T-helper 1 cell treated with Interleukin-12 subunit alpha and Interleukin-12 subunit beta and Interleukin-4 antibody, amounts not matched to agents 30 μg/mL and 1 μg/mL, for 36 hours (primary cell): ENCODE measurements around the gene MEAK7.

Experiments used
- H3K27ac Mint-ChIP-seq: one replicate; pipeline ENCODE4 v1.8.0; 2021; ENCODE audit warnings: mild to moderate bottlenecking, mixed read lengths
- H3K27me3 Mint-ChIP-seq: one replicate; pipeline ENCODE4 v1.8.0; 2021; ENCODE audit warnings: low read depth, mixed read lengths
- H3K36me3 Mint-ChIP-seq: one replicate; pipeline ENCODE4 v1.8.0; 2021; ENCODE audit warnings: low read depth, mixed read lengths
- H3K4me1 Mint-ChIP-seq: one replicate; pipeline ENCODE4 v1.8.0; 2021; ENCODE audit warnings: low read depth, mixed read lengths
- H3K4me3 Mint-ChIP-seq: one replicate; pipeline ENCODE4 v1.8.0; 2021; ENCODE audit warnings: mild to moderate bottlenecking, moderate library complexity, mixed read lengths
- H3K9me3 Mint-ChIP-seq: one replicate; pipeline ENCODE4 v1.8.0; 2021; ENCODE audit warnings: mixed read lengths

MEAK7 gene

DNA sequence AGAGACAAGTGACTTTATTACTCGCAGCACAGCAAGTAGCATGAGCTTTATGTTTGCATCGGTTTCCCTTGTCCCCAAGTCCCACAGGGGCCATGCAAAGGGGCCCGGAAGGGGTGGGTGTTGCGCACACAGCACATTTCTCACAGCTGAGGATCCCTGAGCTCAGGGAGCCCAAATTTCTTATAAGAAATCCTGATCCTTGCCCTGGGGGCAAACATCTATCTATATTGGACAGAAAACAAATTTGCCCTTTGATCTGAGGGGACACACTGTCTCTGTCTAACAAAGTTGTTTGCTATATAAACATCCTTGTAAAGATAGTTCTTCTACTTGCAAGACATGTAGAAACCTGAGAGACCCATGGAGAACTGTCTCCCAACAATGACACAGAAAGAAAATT, 35.7 kb upstream of the MEAK7 start:
- H3K36me3 Mint-ChIP-seq, result peaks cover 30% of the 10 kb centered on the region
- no peak overlapping the region for H3K4me3 Mint-ChIP-seq
- H3K27ac Mint-ChIP-seq, result no peak overlapping the region
- no peaks in the 10 kb centered on the region for H3K27me3 Mint-ChIP-seq
- H3K4me1 Mint-ChIP-seq, result peaks cover 25% of the 10 kb centered on the region
- no peaks in the 10 kb centered on the region for H3K9me3 Mint-ChIP-seq

DNA sequence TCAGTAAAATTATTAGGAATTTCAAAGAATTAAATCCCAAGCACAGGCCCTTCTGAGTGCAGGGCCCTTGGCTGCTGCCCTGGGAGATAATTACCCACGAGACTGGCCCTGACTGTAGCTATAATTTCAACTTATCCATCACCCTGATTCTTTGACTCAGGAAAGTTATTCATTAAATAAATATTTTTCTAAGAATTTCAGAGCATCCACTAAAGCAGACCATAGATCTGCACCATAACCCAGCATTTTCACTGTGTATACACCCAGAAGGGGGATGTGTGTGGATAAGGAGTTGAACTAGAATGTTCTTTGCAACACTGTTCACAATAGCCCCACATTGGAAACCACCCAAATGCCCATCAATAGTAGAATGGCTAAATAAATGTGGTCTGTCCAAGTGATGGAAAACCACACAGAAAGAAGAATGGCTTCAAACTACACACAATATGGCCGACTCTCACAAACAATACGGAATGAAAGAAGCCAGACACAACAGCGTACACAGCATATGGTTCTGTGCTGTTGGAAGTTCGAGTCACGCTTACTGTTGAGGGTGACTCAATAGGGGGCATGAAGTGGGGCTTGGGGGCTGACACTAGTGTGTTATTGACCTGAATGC, 33.9 kb upstream of the MEAK7 start:
- Mint-ChIP-seq H3K4me1 (peaks cover 15% of the 10 kb centered on the region), H3K9me3 (no peaks in the 10 kb centered on the region), H3K27me3 (no peaks in the 10 kb centered on the region), H3K36me3 (peaks cover 21% of the 10 kb centered on the region), H3K27ac (no peak overlapping the region), H3K4me3 (no peak overlapping the region)

DNA sequence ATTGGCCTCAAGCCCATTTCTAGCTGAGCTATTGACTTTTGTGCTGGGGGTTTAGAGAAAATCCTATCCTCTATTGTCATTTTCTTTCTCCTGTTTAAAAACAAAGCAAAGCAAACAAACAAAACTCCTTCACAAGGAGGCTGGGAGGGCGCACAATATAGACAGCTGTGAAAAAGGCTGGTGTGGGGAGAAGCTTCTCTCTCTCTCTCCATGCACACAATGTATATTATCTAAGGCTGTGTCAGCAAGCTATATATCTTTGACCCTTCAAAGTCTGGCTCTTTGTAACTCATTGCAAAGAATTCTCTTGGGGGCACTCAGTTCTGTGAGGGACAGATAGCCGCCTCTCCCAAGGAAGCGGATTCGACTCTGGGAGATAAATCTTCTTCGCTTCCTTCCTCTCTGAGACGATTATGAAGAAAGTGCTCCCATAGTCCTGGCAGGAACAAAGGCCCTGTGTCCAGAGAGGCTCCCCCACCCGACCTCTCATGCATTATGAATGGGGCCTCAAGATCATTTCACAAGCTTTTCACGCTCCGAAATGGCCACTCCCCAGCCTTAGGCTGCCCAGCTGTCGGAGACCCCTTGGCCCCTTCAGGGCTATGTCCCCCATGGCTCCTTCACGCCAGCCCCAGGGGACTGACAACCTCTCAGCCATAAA, 33.2 kb upstream of the MEAK7 start:
- peaks cover 18% of the 10 kb centered on the region for H3K4me1 Mint-ChIP-seq
- no peak overlapping the region for H3K27ac Mint-ChIP-seq
- no peak overlapping the region for H3K4me3 Mint-ChIP-seq
- H3K36me3 Mint-ChIP-seq, result peaks cover 24% of the 10 kb centered on the region
- H3K27me3 Mint-ChIP-seq, result no peaks in the 10 kb centered on the region
- no peaks in the 10 kb centered on the region for H3K9me3 Mint-ChIP-seq

DNA sequence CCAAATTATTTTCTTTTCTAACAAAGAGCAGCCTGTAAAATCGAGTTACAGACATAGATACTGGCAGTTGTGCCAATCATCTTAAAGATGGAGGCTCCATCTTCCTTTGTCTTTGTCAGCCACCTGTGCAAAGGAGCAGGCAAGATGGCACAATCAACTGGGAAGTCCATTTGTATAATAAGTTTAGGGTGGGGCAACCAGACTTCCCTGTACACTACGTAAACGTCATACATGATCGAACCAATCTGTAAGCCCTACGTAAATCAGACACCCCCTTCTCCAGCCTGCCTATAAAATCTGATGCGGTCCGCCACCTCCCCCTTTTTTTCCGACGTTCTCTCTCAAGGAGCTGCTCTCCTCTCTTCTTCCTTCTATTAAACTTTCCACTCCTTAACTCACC, 31.4 kb upstream of the MEAK7 start:
- peaks cover 39% of the 10 kb centered on the region for H3K36me3 Mint-ChIP-seq
- H3K9me3 Mint-ChIP-seq, result peaks cover 7% of the 10 kb centered on the region
- H3K27me3 Mint-ChIP-seq, result no peaks in the 10 kb centered on the region
- H3K4me3 Mint-ChIP-seq, result no peak overlapping the region
- H3K4me1 Mint-ChIP-seq, result peaks cover 27% of the 10 kb centered on the region
- peak overlapping the region; percentile 50 for H3K27ac Mint-ChIP-seq

DNA sequence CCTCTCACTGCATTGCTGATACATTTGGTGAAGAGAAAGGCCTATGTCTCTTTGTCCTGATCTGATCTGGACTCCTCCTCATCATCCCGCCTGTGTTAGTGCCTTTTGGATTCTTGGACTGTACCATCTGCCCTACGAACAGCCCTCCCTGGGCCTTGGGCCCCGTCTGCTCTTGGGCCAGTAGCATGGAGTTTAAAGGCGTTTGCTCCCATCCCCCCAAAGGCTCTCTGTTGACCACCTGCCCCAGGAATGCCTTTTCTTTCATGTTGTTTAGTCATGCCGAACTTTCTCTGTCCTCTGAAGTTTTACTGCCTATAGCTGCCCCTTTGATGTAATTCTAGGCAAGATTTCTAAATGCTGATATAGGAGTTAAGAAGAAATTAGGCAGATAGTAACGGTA, 30.9 kb upstream of the MEAK7 start:
- Mint-ChIP-seq H3K4me3 (no peak overlapping the region), H3K27me3 (no peaks in the 10 kb centered on the region), H3K4me1 (peaks cover 28% of the 10 kb centered on the region), H3K27ac (no peak overlapping the region), H3K36me3 (peaks cover 44% of the 10 kb centered on the region), H3K9me3 (peaks cover 12% of the 10 kb centered on the region)

DNA sequence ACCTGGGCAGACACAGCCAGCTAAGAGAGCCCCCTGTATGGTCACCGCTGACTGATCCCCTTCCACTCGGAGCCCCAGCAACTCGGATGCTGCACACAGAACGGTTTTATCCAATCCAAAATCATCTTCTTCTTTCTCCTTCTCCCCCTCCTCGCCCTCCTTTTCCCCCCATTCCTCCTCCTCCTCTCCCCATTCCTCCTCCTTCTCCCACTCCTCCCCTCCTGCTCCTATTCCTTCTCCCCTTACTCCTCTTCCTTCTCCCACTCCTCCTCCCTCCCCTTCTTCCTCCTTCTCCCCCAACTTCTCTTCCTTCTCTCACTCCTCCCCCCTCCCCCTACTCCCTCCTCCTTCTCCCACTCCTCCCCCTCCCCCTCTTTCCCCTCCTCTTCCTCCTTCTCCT, 30.4 kb upstream of the MEAK7 start:
- Mint-ChIP-seq H3K27ac (no peak overlapping the region), H3K9me3 (peaks cover 18% of the 10 kb centered on the region), H3K4me3 (no peak overlapping the region), H3K36me3 (peaks cover 50% of the 10 kb centered on the region), H3K27me3 (no peaks in the 10 kb centered on the region), H3K4me1 (peaks cover 29% of the 10 kb centered on the region)

DNA sequence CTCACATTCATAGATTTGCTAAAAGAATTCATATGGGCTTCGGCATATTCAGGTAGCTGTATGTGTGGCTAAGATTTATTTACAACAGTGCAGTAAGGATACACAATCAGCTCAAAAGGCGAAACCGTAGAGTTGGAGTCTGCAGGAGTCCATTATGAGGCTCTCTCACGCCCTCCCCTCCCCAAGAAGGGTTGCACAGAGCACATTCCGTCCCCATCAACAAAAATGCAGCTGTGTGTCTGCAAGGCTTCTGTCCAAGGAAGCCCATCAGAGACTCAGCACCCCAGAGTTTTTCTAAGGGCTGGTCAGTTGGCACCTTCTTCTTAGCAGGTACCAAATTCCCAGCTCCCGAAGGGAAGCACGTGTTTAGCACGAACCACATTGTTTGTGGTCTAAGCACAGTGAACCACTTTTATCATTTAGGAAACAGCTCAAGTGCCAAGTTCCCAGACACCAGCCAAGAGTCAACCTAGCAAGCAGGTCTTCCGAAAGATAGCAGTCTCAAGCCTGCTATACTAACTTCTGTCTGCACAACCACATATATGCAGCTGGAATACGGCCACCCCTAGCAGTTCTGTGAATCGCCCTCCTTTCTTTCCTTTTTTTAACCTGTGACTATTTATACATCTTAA, 28.5 kb upstream of the MEAK7 start:
- Mint-ChIP-seq H3K4me1 (peaks cover 32% of the 10 kb centered on the region), H3K27me3 (no peaks in the 10 kb centered on the region), H3K9me3 (peaks cover 26% of the 10 kb centered on the region), H3K4me3 (no peak overlapping the region), H3K36me3 (peaks cover 57% of the 10 kb centered on the region), H3K27ac (no peak overlapping the region)

DNA sequence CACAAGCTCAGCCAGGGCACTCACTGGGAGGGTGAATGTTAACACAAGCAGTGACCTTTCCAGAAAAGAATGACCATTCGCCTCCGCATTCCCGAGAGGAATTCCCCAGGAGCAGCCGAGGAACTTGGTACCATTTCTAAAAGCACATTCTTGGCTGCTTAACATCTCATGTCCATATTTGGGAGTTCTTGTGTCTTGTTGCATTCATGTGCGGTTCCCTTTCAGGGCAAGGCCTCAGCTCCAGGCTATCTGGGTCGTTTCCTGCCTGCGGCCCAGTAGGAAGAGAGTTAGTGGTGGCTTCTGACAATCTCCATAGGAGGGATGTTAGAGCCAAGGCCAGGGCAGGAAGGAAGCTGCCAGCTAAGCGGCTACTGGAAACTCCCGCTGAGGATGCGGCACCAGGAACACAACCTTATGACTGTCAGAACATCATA, 27.8 kb upstream of the MEAK7 start:
- H3K27me3 Mint-ChIP-seq, result no peaks in the 10 kb centered on the region
- H3K4me1 Mint-ChIP-seq, result peaks cover 34% of the 10 kb centered on the region
- H3K27ac Mint-ChIP-seq, result peak overlapping the region; percentile 65
- peaks cover 61% of the 10 kb centered on the region for H3K36me3 Mint-ChIP-seq
- H3K9me3 Mint-ChIP-seq, result peaks cover 26% of the 10 kb centered on the region
- H3K4me3 Mint-ChIP-seq, result no peak overlapping the region

DNA sequence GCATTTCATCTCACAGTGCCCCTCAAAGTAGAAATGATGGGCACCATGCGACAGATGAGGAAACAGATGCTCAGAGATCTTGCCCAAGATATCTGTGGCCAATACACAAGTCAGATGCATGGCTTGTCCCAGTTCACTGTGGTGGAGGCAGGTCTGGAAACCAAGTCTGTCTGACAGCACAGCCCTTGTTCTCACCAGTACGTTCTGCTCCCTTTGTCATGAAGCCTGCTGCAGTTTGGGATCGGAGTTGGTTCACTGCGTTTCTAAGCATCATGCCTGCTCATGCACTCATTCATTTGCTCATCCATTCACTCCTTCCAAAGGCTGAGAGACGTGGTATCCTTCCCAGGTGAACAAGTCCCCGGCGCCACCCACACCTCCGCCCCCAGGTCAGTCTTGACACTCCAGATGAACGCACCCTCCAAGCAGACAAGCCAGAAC, 27.2 kb upstream of the MEAK7 start:
- H3K4me1 Mint-ChIP-seq, result peaks cover 34% of the 10 kb centered on the region
- H3K27me3 Mint-ChIP-seq, result no peaks in the 10 kb centered on the region
- H3K27ac Mint-ChIP-seq, result no peak overlapping the region
- H3K36me3 Mint-ChIP-seq, result peaks cover 65% of the 10 kb centered on the region
- H3K9me3 Mint-ChIP-seq, result peaks cover 26% of the 10 kb centered on the region
- H3K4me3 Mint-ChIP-seq, result no peak overlapping the region

DNA sequence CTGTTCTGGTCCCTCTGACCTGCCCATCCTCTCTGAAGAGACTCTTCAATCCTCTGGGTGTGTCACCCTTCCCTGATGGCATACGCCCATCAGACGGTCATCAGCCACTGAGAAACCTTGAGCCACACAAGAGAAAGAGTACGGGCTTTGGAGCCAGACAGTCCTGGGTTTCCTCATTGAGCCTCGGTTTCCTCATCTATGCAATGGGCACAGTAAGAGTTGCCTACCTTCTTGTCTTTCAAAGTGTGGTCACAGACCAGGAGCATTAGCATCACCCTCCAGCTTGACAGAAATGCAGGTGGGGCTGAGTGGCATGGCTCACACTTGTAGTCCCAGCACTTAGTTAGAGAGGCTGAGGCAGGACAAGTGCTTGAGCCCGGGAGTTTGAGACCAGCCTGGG, 26.1 kb upstream of the MEAK7 start:
- no peak overlapping the region for H3K4me3 Mint-ChIP-seq
- no peaks in the 10 kb centered on the region for H3K27me3 Mint-ChIP-seq
- H3K27ac Mint-ChIP-seq, result peak overlapping the region; percentile 36
- peaks cover 26% of the 10 kb centered on the region for H3K9me3 Mint-ChIP-seq
- H3K36me3 Mint-ChIP-seq, result peaks cover 64% of the 10 kb centered on the region
- peaks cover 27% of the 10 kb centered on the region for H3K4me1 Mint-ChIP-seq

DNA sequence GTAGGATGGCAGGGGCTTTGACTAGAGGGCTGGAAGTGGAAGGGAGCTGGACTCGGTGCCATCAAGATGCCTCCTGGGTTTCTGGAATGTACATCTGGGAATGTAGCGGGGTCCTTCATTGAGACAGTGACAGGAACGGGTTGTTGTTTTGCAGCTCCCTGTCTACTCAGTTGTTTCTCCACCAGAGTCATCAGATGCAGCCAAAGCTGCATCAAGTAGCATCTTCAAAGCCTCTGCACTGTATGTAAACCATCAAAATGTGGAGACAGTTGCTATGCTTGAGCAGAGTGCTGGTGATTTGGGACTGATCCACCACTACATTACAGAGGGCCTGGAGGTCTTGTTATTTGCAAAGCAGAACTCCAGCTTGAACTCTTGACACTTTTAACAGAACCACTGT, 25.1 kb upstream of the MEAK7 start:
- Mint-ChIP-seq H3K27ac (no peak overlapping the region), H3K4me1 (peaks cover 24% of the 10 kb centered on the region), H3K27me3 (no peaks in the 10 kb centered on the region), H3K36me3 (peaks cover 62% of the 10 kb centered on the region), H3K4me3 (no peak overlapping the region), H3K9me3 (peaks cover 26% of the 10 kb centered on the region)

DNA sequence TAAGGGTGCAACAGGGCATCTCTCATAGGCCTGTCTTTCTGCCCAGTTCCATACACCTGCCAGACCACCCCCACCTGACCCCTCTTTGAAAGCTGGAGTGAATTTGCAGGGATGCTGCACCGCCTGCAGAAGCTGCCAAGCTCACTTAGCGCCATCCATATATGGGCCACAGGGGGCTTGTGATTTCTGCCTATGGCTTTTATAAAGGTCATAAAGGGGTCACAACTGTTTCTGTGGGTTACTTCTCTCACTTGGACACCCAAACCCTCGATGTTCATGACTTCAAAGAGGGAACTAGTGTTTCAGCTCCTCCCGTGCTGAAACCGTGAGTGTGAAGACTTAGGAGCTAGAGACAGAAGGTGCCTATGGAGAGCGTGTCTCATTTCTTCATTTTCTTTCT, 23.9 kb upstream of the MEAK7 start:
- Mint-ChIP-seq H3K27me3 (no peaks in the 10 kb centered on the region), H3K36me3 (peaks cover 62% of the 10 kb centered on the region), H3K9me3 (peaks cover 26% of the 10 kb centered on the region), H3K27ac (no peak overlapping the region), H3K4me1 (peaks cover 24% of the 10 kb centered on the region), H3K4me3 (no peak overlapping the region)

DNA sequence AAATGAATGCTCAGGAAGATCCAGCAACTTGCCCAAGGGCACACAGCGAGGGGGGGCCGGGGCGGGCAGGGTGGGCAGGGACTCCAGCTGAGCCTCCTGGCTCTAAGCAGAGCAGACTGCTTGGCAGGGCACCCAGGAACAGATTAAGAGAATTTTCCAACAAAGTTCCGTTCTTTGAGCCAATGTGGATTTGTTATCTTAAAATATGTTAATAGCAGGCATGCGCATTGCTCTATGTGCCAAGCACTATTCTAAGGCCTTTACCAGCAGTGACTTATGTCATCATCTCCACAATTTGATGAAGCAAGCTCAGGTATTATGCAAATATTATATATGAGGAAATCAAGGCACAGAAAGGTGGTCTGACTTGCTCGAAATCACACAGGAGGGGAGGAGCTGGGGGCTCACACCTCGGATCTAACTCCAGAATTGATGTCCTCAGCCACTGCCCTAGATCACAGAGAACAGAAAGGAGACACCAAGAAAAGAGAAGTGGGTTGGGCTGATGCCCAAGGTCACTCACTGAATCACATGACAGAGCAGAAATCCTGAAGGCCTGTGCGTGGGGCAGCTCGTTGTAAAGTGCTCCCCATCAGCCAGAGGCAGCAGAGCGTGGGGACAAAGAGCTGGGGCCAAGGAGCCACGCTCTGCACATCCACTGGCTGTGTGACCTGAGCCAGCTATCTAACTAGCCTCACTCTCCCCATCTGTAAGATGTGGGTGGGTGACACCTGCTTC, 23.2 kb upstream of the MEAK7 start:
- Mint-ChIP-seq H3K27ac (no peak overlapping the region), H3K9me3 (peaks cover 26% of the 10 kb centered on the region), H3K4me3 (no peak overlapping the region), H3K4me1 (peaks cover 22% of the 10 kb centered on the region), H3K27me3 (no peaks in the 10 kb centered on the region), H3K36me3 (peaks cover 61% of the 10 kb centered on the region)

DNA sequence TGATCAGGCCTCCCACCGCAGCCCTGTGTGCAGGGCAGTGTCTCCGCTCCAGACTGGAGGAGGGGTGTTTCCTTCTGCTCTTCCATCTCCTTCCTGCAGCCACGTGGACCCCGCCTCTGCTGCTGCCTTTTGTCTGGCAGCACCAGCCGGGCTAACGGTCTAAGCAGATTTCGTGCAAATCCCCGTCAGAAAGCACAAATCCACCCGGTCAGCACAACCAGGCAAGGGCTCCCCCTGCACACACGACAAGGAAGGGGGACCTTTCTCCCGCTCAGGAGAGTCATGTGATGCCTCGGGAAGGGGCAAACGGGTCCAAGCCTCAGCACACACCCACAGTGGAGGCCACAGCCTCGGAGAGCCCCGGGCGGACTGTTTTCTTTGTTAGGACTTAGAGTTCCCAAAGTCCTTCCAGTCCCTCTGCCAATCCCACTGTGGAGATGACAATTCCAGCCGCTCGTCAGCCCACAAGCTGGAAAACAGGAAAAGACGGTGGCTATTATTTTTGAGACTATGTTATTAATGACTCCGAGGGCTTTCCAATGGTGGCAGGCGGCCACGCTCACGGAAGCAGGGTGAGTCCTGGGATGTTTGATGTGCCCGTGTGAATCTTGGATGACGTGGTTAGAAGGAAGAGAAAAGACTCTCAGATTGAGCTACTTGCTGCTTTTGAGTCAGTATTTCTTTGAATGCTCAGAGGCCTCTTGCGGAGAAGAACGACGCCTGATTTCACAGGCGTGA, 22.5 kb upstream of the MEAK7 start:
- peaks cover 26% of the 10 kb centered on the region for H3K9me3 Mint-ChIP-seq
- H3K27me3 Mint-ChIP-seq, result no peaks in the 10 kb centered on the region
- no peak overlapping the region for H3K27ac Mint-ChIP-seq
- no peak overlapping the region for H3K4me3 Mint-ChIP-seq
- H3K36me3 Mint-ChIP-seq, result peaks cover 60% of the 10 kb centered on the region
- H3K4me1 Mint-ChIP-seq, result peaks cover 18% of the 10 kb centered on the region
